Upper lobe of left lung (tissue), 6 donors: ENCODE measurements around the gene CCDC149. TPM values are rescaled to one million over a fixed set of nuclear protein-coding genes. Genes with fewer than 3 reads are reported as not detected.

Experiments
- ATAC-seq, 2 donors: fragments of 200-7000 bp; cut with Tn5 transposase; one replicate each; pipeline ENCODE4 v1.9.1; 2022; ENCODE audit warnings: mild to moderate bottlenecking in 2 of 2, moderate library complexity in 2 of 2; ENCODE audit not compliant: low FRiP score in 2 of 2
- DNase-seq, 2 donors: peaks; one replicate each; pipeline ENCODE4 v3.0.0-alpha.2; 2019 to 2020
- H3K27ac ChIP-seq, 4 donors: fragments of 200-600 bp; sonication (generic); one replicate each; pipeline ENCODE4 v1.5.1; 2016 to 2019
- H3K27me3 ChIP-seq, 4 donors: fragments of 200-600 bp; sonication (generic); one replicate each; pipeline ENCODE4 v1.5.1; 2017 to 2019
- H3K36me3 ChIP-seq, 4 donors: fragments of 200-600 bp; sonication (generic); one replicate each; pipeline ENCODE4 v1.5.1; 2016 to 2019
- H3K4me1 ChIP-seq, 4 donors: fragments of 200-600 bp; sonication (generic); one replicate each; pipeline ENCODE4 v1.5.1; 2018 to 2019
- H3K4me3 ChIP-seq, 4 donors: fragments of 200-600 bp; sonication (generic); one replicate each; pipeline ENCODE4 v1.5.1; 2017 to 2019; ENCODE audit warnings: mild to moderate bottlenecking in 2 of 4, moderate library complexity in 1 of 4
- H3K9me3 ChIP-seq, 4 donors: fragments of 200-600 bp; sonication (generic); one replicate each; pipeline ENCODE4 v1.5.1; 2018 to 2019
- EP300 ChIP-seq, 4 donors: sonication (generic); formaldehyde crosslinking; IDR thresholded peaks; one replicate each; pipeline ENCODE4 v1.5.1; 2017; ENCODE audit warnings: antibody characterized with exemption in 4 of 4, control low read depth in 2 of 4
- POLR2A ChIP-seq, 4 donors: fragments of 450-650 bp; IDR thresholded peaks; one replicate each; pipeline ENCODE4 v1.5.1; 2016 to 2017; ENCODE audit warnings: antibody characterized with exemption in 4 of 4, mild to moderate bottlenecking in 2 of 4
- POLR2AphosphoS5 ChIP-seq, 2 donors: sonication (generic); formaldehyde crosslinking; IDR thresholded peaks; one replicate each; pipeline ENCODE4 v1.5.1; 2017; ENCODE audit warnings: antibody characterized with exemption in 2 of 2
- WGBS, 2 donors: methylation state at CpG; one replicate each; pipeline ENCODE4 v1.1.5; 2017 to 2018; 5-methylcytosine and 5-hydroxymethylcytosine counted together
- total RNA-seq, 6 donors: library from RNA; depleted of rRNA in 4 of 6; stranded (reverse); fragments of >200 nt in 4 of 6; gene quantifications; one replicate each; pipeline versions ENCODE4 v1.1.0 to v1.2.1, GENCODE V29; 2016 to 2021
- TF ChIP-seq, protein P1 (sequence below), 6 experiments: fragments of 450-650 bp in 4 of 6; fragments of 200-600 bp in 2 of 6; sonication (generic) in 2 of 6; IDR thresholded peaks; one replicate each; pipeline ENCODE4 v1.5.1; 2016 to 2019; ENCODE audit warnings: antibody characterized with exemption in 6 of 6
- donor health status: DM: no; HTN: no; CAD: no; lungs with moderate emphysema.
- donor health status: DM: no; HTN: yes; CAD: no; lungs with severe emphysema.

CCDC149 gene
- total RNA-seq, 6 donors from 2014 or later = 13.4 to 31.3 (median 22.3) TPM

DNA sequence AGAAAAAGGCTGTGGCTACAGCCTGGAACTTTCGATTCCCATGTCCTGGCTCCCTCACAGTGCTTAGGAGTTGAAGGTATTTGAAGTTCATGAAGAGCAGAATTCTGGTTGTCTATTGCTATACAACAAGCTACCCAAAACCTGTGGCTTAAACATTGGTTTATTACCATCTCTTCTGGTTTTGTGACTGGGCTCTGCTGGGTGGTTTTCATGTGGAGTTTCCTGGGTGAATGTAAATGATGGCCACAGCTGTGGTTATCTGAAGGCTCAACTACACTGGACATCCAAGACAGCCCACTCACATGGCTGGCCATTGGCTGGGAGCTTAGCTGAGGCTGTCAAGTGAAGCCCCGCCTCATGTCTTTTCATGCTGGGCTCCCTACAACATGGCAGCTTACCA lies 7.2 kb upstream of the CCDC149 start:
- peaks cover 0 to 10% (median 0%) of the 10 kb centered on the region in 4 donors for H3K9me3 ChIP-seq
- H3K27me3 ChIP-seq = no peaks in the 10 kb centered on the region
- no peak for TF ChIP-seq POLR2AphosphoS5 (IDR thresholded peaks at IDR 0.05)
- no peak for TF ChIP-seq POLR2A (IDR thresholded peaks at IDR 0.05)
- TF ChIP-seq, protein P1, sequence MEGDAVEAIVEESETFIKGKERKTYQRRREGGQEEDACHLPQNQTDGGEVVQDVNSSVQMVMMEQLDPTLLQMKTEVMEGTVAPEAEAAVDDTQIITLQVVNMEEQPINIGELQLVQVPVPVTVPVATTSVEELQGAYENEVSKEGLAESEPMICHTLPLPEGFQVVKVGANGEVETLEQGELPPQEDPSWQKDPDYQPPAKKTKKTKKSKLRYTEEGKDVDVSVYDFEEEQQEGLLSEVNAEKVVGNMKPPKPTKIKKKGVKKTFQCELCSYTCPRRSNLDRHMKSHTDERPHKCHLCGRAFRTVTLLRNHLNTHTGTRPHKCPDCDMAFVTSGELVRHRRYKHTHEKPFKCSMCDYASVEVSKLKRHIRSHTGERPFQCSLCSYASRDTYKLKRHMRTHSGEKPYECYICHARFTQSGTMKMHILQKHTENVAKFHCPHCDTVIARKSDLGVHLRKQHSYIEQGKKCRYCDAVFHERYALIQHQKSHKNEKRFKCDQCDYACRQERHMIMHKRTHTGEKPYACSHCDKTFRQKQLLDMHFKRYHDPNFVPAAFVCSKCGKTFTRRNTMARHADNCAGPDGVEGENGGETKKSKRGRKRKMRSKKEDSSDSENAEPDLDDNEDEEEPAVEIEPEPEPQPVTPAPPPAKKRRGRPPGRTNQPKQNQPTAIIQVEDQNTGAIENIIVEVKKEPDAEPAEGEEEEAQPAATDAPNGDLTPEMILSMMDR (IDR thresholded peaks at IDR 0.05) = no peak
- TF ChIP-seq EP300 (IDR thresholded peaks at IDR 0.05) = no peak
- H3K36me3 ChIP-seq = no peaks in the 10 kb centered on the region
- WGBS, 2 donors = 90 to 100% methylated on average over 2 of the region's 2 CpGs
- no peak for ATAC-seq
- no peak for DNase-seq
- H3K4me3 ChIP-seq = no peak overlapping the region
- H3K27ac ChIP-seq = no peak overlapping the region
- no peaks in the 10 kb centered on the region for H3K4me1 ChIP-seq

DNA sequence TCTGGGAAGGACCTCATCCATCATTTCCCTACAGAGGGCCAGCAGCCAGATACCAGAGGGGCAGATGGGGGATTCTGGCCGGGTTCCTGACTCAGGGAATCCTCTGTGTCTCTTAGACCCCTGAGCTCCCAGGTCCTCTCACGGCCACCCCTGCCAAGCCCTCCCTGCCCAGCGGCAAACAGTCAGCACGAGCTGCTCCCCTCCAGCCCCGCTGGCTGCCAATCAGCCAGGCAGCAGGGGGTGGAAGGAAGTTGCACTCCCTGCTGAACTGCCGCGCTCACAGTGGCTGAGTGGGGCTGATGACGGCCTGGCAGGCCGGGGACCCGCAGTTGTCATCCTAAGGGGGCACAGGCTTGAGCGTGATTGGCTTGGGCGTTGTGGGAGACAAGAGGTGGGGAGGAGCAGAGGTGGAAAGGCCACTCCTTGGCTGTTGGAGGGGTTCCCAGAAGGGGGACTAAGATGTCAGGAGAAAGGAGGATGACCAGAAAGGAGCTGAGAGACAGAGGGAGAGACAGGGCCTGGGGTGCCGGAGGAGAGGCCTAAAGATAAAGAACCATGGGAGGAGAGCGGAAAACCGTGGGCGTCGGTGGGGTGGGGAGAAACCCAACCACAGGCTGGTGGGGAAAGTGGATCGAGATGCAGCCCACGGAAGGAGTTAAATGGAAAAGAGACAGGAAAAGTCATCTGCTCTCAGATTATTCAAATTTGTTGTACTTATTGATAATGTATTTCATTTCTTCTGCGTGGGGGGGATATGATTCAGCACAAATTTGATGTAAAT lies 4.4 kb upstream of the CCDC149 start:
- 67 to 71% methylated on average over 18 to 19 of the region's 20 CpGs for WGBS, 2 donors
- no peak overlapping the region for H3K27ac ChIP-seq
- ATAC-seq (no peak), DNase-seq (peak in 1 of 2 donors; percentile 58)
- no peak for TF ChIP-seq EP300 (IDR thresholded peaks at IDR 0.05)
- no peak for TF ChIP-seq POLR2A (IDR thresholded peaks at IDR 0.05)
- H3K4me1 ChIP-seq = peaks cover 0 to 9% (median under 1%) of the 10 kb centered on the region in 4 donors
- H3K4me3 ChIP-seq = no peak overlapping the region
- no peaks in the 10 kb centered on the region for H3K27me3 ChIP-seq
- peaks cover 0 to 10% (median 0%) of the 10 kb centered on the region in 4 donors for H3K9me3 ChIP-seq
- H3K36me3 ChIP-seq = no peaks in the 10 kb centered on the region

DNA sequence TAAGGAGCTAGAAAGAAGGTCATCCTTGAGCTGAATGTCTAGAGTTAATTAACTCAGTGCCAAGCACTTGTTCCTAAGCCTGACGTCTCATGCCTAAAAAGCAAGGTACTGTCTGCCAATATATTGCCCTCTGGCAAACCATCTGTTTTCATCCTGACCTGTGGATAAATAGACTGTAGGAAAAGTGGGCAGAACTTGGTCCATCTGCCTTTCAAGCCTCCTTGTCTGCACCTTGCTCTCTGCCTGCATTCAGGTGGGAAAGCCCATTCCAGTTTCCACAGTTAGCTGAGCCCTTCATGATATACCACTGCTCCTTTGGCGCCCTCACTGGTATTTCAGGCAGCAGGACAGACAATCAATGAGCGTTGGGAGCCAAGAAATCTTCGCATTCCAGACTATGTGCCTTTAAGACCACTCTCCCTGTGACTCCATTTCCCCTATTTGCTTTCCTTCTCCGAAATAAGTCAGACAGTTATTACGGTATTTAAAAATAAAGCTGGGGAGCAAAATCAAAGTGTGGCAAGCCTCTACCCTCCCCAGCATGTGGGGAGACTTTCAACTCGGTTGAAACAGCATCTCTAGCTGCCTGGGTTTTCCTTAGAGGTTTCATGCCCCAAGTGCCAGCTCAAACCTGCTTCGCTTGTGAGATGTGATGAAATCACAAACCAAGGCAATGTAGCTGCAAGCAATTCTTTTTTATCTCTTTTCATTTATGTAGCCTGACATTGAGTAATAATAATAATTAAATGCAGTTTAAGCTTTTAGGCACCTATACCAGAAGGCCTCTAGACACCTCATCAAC lies 2.5 kb upstream of the CCDC149 start:
- H3K4me3 ChIP-seq = no peak overlapping the region
- peaks cover 0 to 19% (median 12%) of the 10 kb centered on the region in 4 donors for H3K4me1 ChIP-seq
- no peaks in the 10 kb centered on the region for H3K27me3 ChIP-seq
- H3K36me3 ChIP-seq = peaks cover 0 to under 1% (median 0%) of the 10 kb centered on the region in 4 donors
- TF ChIP-seq EP300 (IDR thresholded peaks at IDR 0.05) = no peak
- TF ChIP-seq POLR2AphosphoS5 (IDR thresholded peaks at IDR 0.05) = no peak
- no peak for TF ChIP-seq POLR2A (IDR thresholded peaks at IDR 0.05)
- TF ChIP-seq, protein P1 (IDR thresholded peaks at IDR 0.05) = no peak
- ATAC-seq (no peak), DNase-seq (no peak)
- H3K27ac ChIP-seq = no peak overlapping the region
- WGBS, 2 donors = 80 to 82% methylated on average over 8 of the region's 8 CpGs
- H3K9me3 ChIP-seq = peaks cover 0 to 9% (median 0%) of the 10 kb centered on the region in 4 donors

DNA sequence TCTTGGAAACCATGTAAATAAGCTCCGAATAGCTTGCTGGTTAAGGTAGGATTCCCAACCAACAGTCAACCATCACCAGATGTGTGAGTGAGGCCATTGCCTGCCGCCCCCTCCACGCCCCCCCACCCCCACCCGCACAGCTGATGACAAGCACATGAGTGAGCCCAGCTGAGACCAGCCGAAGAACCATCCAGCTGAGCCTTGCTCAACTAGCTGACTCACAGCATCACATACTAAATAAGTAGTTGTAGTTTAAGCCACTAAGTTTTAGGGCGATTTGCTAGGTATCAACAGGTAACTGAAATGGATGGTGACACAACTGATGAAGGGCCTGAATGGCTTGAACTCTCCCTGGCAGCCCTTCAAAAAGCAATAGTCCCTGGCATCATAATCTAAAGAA lies 1.6 kb upstream of the CCDC149 start:
- DNase-seq (no peak), ATAC-seq (no peak)
- Histone ChIP-seq H3K4me1 (peaks cover 0 to 19% (median 12%) of the 10 kb centered on the region in 4 donors), H3K27ac (no peak overlapping the region), H3K4me3 (no peak overlapping the region), H3K27me3 (no peaks in the 10 kb centered on the region), H3K9me3 (peaks cover 0 to 6% (median 2%) of the 10 kb centered on the region in 4 donors), H3K36me3 (peaks cover 4 to 9% (median 5%) of the 10 kb centered on the region in 4 donors)
- WGBS, 2 donors = 85 to 96% methylated on average over 6 of the region's 6 CpGs
- TF ChIP-seq POLR2A (IDR thresholded peaks at IDR 0.05) (no peak), POLR2AphosphoS5 (IDR thresholded peaks at IDR 0.05) (no peak), EP300 (IDR thresholded peaks at IDR 0.05) (no peak)
- TF ChIP-seq, protein P1 (IDR thresholded peaks at IDR 0.05) = no peak

DNA sequence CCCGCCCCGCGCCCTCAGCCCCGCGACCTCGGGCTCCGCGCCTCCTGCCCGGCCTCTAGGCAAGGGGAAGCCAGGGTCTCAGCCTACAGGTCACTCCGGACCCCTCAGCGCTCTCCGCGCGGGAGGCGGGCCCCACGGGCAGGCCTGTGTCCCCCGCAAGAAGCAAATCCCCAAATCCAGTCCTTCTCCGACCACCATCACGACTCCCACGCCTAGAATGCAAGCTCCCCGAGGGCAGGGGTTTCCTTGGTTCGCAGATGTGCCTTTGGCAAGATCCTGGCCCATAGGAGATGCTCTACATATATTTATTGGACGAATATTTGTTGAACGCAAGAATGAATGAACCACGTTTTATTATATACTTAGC lies 260 bp upstream of the CCDC149 start:
- no peak for DNase-seq
- H3K36me3 ChIP-seq = peaks cover 4 to 20% (median 12%) of the 10 kb centered on the region in 4 donors
- H3K27me3 ChIP-seq = no peaks in the 10 kb centered on the region
- peaks cover 0 to 19% (median 12%) of the 10 kb centered on the region in 4 donors for H3K4me1 ChIP-seq
- H3K4me3 ChIP-seq = peak overlapping the region in 3 of 4 donors; percentile 62 to 77 (median 74)
- H3K9me3 ChIP-seq = peaks cover 0 to 10% (median 4%) of the 10 kb centered on the region in 4 donors
- WGBS, 2 donors = 26 to 31% methylated on average over 15 to 17 of the region's 25 CpGs
- ATAC-seq = no peak
- TF ChIP-seq, protein P1 (IDR thresholded peaks at IDR 0.05) = no peak
- TF ChIP-seq EP300 (IDR thresholded peaks at IDR 0.05) (no peak), POLR2AphosphoS5 (IDR thresholded peaks at IDR 0.05) (no peak), POLR2A (IDR thresholded peaks at IDR 0.05) (no peak)
- H3K27ac ChIP-seq = peak overlapping the region; percentile 88 to 94 (median 90)
